ENCODE results near the gene ADRM1.

Gene ADRM1

GRCh38 chr20:62344092-62344491, 41.3 kb downstream of the ADRM1 start:
- no peak overlapping the region for H3K4me3 ChIP-seq (ENCODE audit: low read depth, low read length)
- no peak for TF ChIP-seq CTCF (IDR thresholded peaks at IDR 0.05; ENCODE audit: borderline replicate concordance, insufficient read depth, low read depth, low read length)

- TF ChIP-seq CTCF (IDR thresholded peaks at IDR 0.05; ENCODE audit: borderline replicate concordance, insufficient read depth, low read depth, low read length), result no peak
- no peak overlapping the region for H3K4me3 ChIP-seq (ENCODE audit: low read depth, low read length)
These were observed 42.0 kb downstream of the ADRM1 start for GRCh38 chr20:62344782-62345181.

- no peak overlapping the region for H3K4me3 ChIP-seq (ENCODE audit: low read depth, low read length)
- no peak for TF ChIP-seq CTCF (IDR thresholded peaks at IDR 0.05; ENCODE audit: borderline replicate concordance, insufficient read depth, low read depth, low read length)
These were observed 43.0 kb downstream of the ADRM1 start for GRCh38 chr20:62345681-62346370.

GRCh38 chr20:62346398-62347150, 43.8 kb downstream of the ADRM1 start:
- TF ChIP-seq CTCF (IDR thresholded peaks at IDR 0.05; ENCODE audit: borderline replicate concordance, insufficient read depth, low read depth, low read length), result no peak

GRCh38 chr20:62347151-62347404, 44.3 kb downstream of the ADRM1 start:
- no peak overlapping the region for H3K4me3 ChIP-seq (ENCODE audit: low read depth, low read length)
- no peak for TF ChIP-seq CTCF (IDR thresholded peaks at IDR 0.05; ENCODE audit: borderline replicate concordance, insufficient read depth, low read depth, low read length)

More at GRCh38 chr20:62346398-62347150, 43.8 kb downstream of the ADRM1 start:
- H3K4me3 ChIP-seq (ENCODE audit: low read depth, low read length), result no peak overlapping the region

- TF ChIP-seq CTCF (IDR thresholded peaks at IDR 0.05; ENCODE audit: borderline replicate concordance, insufficient read depth, low read depth, low read length), result no peak
- H3K4me3 ChIP-seq (ENCODE audit: low read depth, low read length), result no peak overlapping the region
These were observed 44.6 kb downstream of the ADRM1 start for GRCh38 chr20:62347445-62347844.

- TF ChIP-seq CTCF (IDR thresholded peaks at IDR 0.05; ENCODE audit: borderline replicate concordance, insufficient read depth, low read depth, low read length), result no peak
- no peak overlapping the region for H3K4me3 ChIP-seq (ENCODE audit: low read depth, low read length)
These were observed 45.8 kb downstream of the ADRM1 start for GRCh38 chr20:62348604-62349003.
